Ishikawa (cell line): ENCODE results near the gene NPC2.

ENCODE experiments used
- CEBPB ChIP-seq: IDR thresholded peaks from 2 replicates; pipeline ENCODE4 v1.6.1; 2012
- CREB1 ChIP-seq: IDR thresholded peaks from 2 replicates; pipeline ENCODE4 v1.6.1; 2012; ENCODE audit warnings: low read depth
- EGR1 ChIP-seq: IDR thresholded peaks from 2 replicates; pipeline ENCODE4 v1.6.1; 2012
- EP300 ChIP-seq: IDR thresholded peaks from 2 replicates; pipeline ENCODE4 v1.6.1; 2012; ENCODE audit warnings: borderline replicate concordance
- FOXM1 ChIP-seq: IDR thresholded peaks from 2 replicates; pipeline ENCODE4 v1.6.1; 2012; ENCODE audit warnings: low read depth, borderline replicate concordance
- MAX ChIP-seq: IDR thresholded peaks from 2 replicates; pipeline ENCODE4 v1.6.1; 2012
- NFIC ChIP-seq: IDR thresholded peaks from 2 replicates; pipeline ENCODE4 v1.6.1; 2012
- RAD21 ChIP-seq: IDR thresholded peaks from 2 replicates; pipeline ENCODE4 v1.6.1; 2012; ENCODE audit warnings: low read depth
- REST ChIP-seq: IDR thresholded peaks from 2 replicates; pipeline ENCODE4 v1.6.1; 2012; ENCODE audit warnings: low read depth, mild to moderate bottlenecking
- TAF1 ChIP-seq: IDR thresholded peaks from 2 replicates; pipeline ENCODE4 v1.6.1; 2012; ENCODE audit warnings: low read depth, mild to moderate bottlenecking
- TCF12 ChIP-seq: IDR thresholded peaks from 2 replicates; pipeline ENCODE4 v1.6.1; 2012; ENCODE audit warnings: low read depth
- TEAD4 ChIP-seq: IDR thresholded peaks from 2 replicates; pipeline ENCODE4 v1.6.1; 2012
- USF1 ChIP-seq: IDR thresholded peaks from 2 replicates; pipeline ENCODE4 v1.6.1; 2012
- YY1 ChIP-seq: IDR thresholded peaks from 2 replicates; pipeline ENCODE4 v1.6.1; 2012; ENCODE audit warnings: low read depth
- ZBTB7A ChIP-seq: IDR thresholded peaks from 2 replicates; pipeline ENCODE4 v1.6.1; 2012; ENCODE audit warnings: low read depth

Gene NPC2

GRCh38 chr14:74463697-74464096 lies 29.4 kb downstream of the NPC2 start:
- TF ChIP-seq EP300 (no peak), YY1 (no peak), TCF12 (no peak), MAX (no peak), CREB1 (no peak), TEAD4 (no peak), NFIC (no peak), FOXM1 (no peak), TAF1 (no peak), CEBPB (no peak), EGR1 (no peak), REST (no peak), ZBTB7A (no peak), RAD21 (no peak), USF1 (no peak)

GRCh38 chr14:74462993-74463392 lies 30.1 kb downstream of the NPC2 start:
- TF ChIP-seq MAX: no peak
- TF ChIP-seq USF1: no peak
- no peak for TF ChIP-seq FOXM1
- TF ChIP-seq CREB1: no peak
- TF ChIP-seq EP300: no peak

- TF ChIP-seq NFIC (no peak), EP300 (no peak), FOXM1 (no peak), MAX (no peak), CEBPB (no peak), ZBTB7A (no peak), RAD21 (no peak), USF1 (no peak), TEAD4 (no peak), YY1 (no peak), CREB1 (no peak), TCF12 (no peak), REST (no peak), TAF1 (no peak), EGR1 (no peak)
Observed at GRCh38 chr14:74459976-74460375, 33.1 kb downstream of the NPC2 start.

- TF ChIP-seq RAD21 (peak; percentile 42), TEAD4 (no peak), CREB1 (no peak), EP300 (no peak)
Observed at GRCh38 chr14:74459289-74459946, 33.7 kb downstream of the NPC2 start.

GRCh38 chr14:74457565-74457895 lies 35.6 kb downstream of the NPC2 start:
- TF ChIP-seq YY1 (no peak), TCF12 (no peak), EGR1 (no peak), ZBTB7A (no peak), TEAD4 (no peak), CEBPB (no peak), RAD21 (no peak), REST (no peak), FOXM1 (no peak), MAX (no peak), NFIC (no peak), USF1 (no peak), TAF1 (no peak), EP300 (no peak), CREB1 (no peak)
